ENCODE data around the gene GPC5.

- no peak for TF ChIP-seq KAT2B (IDR thresholded peaks at IDR 0.05; ENCODE audit: low read depth, low read length)
- no peak for TF ChIP-seq ARNT (IDR thresholded peaks at IDR 0.05)
- no peak for TF ChIP-seq ZNF174 (CRISPR knock-in tag; IDR thresholded peaks at IDR 0.05)
- TF ChIP-seq ZSCAN29 (IDR thresholded peaks at IDR 0.05) = no peak
- no peak for TF ChIP-seq MAFK (IDR thresholded peaks at IDR 0.05; ENCODE audit: low read length)
- TF ChIP-seq POLR2AphosphoS5 (IDR thresholded peaks at IDR 0.05; ENCODE audit: control insufficient read depth, insufficient read depth, low read depth, low read length) = no peak
- TF ChIP-seq POLR2AphosphoS2 (IDR thresholded peaks at IDR 0.05; ENCODE audit: low read length) = no peak
- TF ChIP-seq CTCF (IDR thresholded peaks at IDR 0.05 in 2 of 3, conservative IDR thresholded peaks at IDR 0.05 in 1 of 3; ENCODE audit: insufficient read depth in 2 of 3, low read depth in 1 of 3, low read length in 3 of 3) = no peak
- no peak for TF ChIP-seq JUNB (CRISPR knock-in tag; conservative IDR thresholded peaks at IDR 0.05)
- TF ChIP-seq FOXP4 (CRISPR knock-in tag; IDR thresholded peaks at IDR 0.05; ENCODE audit: borderline replicate concordance) = no peak
Measured at GRCh38 chr13:92135509-92135908, 737.1 kb downstream of the GPC5 start.
